Stimulated activated CD4-positive, alpha-beta T cell treated with anti-CD3 and anti-CD28 coated beads, Interleukin-15, amount 100 ng/mL, for 48 hours (primary cell): Measurements from ENCODE around the gene GAL3ST1.
A peak's percentile ranks its signal among the peaks of the same experiment; 100 is the strongest.
"Not testable (repeated sequence)": the region's sequence is repeated elsewhere in the genome, so short reads cannot be mapped to it uniquely, and the experiment has no call there.

Experiments
- DNase-seq, 2 donors: peaks; one replicate each; pipeline ENCODE4 v3.0.0-alpha.2; 2020; ENCODE audit warnings: low read depth in 2 of 2

The GAL3ST1 gene

DNA sequence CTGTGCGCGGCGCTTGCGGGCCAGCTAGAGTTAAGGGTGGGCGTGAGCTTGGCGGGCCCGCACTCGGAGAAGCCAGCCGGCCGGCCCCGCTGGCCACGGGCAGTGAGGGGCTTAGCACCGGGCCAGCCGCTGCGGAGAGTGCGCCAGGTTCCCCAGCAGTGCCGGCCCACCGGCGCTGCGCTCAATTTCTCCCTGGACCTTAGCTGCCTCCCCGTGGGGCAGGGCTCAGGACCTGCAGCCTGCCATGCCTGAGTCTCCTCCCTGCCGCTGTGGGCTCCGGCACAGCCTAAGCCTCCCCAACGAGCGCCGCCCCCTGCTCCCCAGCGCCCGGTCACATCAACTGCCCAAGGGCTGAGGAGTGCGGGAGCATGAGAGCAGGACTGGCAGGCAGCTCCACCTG lies 22.4 kb upstream of the GAL3ST1 start:
- DNase-seq, result no peak

DNA sequence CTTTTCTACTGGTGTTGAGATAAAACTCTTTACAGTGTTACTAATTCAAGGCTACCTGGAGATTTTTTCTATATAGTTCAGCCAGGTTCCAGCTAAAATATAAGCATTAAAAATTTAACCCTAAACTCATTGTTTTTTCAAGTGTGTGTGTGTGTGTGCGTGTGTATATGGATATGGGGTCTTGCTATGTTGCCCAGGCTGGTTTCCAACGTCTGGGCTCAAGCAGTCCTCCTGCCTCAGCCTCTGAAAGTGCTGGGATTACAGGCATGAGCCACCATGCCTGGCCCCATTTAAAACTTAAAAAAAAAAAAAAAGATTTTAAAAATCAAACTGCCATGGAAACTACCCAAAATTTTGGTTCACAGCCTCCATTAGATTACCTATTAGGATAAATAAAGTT lies 21.7 kb upstream of the GAL3ST1 start:
- DNase-seq, result no peak

DNA sequence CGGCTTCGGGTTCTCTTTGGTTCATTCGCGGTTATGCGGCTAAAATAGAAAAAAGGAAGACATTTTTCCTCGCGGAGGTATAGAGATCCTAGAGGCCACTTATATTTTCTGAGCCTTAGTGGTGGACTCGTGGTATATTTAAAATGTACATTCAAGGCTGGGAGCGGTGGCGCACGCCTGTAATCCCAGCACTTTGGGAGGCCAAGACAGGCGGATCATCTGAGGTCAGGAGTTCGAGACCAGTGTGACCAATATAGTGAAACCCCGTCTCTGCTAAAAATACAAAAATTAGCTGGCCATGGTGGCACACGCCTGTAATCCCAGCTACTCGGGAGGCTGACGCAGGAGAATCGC lies 17.9 kb upstream of the GAL3ST1 start:
- not testable (repeated sequence) for DNase-seq

DNA sequence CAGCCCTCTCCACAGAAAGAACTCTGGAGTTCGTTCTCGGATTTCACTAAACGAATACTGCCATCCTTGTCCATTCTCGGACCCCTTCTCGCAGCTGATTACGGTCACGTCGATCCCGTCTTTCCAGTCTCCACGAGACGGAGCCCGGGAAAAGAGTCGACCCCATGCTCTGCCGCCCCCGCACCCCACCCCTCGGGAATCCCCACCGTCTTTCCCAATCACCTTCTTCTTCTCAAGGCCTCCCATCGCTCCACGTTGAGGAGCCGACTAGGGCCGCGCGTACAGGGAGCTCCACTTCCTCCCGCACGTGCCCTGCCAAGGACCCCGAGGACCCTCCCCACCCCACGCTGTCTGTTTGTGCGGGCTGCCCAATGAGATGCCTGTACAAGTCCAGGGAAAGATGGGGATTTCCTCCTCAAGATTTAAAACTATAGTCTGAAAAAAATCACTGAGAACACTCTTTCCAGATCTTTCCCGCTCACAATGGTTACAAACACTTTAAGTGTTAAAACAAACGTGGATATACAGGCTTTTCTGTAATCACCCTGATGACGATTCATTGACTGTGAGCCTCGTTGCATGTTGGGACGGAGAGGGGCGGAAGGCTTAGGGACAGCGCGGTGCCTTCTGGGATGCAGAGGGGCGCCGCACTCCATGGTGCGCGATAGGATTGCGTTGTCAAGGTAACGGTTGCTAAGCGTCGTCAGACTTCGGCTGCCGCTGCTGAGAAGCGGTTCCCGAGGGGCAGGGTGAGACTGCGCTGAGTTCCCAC lies 17.3 kb upstream of the GAL3ST1 start, which contains the start of gene PES1:
PES1 (minus strand) TSS at position 323 of the 772 bp plus-strand sequence; CDS start at position 246, 77 bp downstream.
- peak; percentile 91 to 92 for DNase-seq

DNA sequence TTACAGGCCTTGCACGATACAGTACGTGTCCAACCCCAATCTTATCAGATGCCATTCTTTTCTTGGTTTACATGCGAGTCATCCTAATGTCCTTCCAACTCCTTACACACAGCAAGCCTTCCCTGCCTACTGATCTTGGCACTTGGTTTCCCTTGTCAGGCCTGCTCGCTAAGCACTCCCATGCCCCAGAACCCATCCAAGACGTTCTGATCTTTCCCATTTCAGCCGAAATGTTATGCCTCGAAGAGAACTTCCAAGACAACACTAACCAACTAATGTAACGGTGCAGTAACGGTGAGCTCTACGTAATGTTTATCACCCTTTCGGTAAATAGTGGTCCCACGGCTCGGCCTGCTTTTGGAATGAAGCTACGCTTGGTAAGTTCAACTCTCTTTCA lies 16.7 kb upstream of the GAL3ST1 start:
- DNase-seq, result no peak

DNA sequence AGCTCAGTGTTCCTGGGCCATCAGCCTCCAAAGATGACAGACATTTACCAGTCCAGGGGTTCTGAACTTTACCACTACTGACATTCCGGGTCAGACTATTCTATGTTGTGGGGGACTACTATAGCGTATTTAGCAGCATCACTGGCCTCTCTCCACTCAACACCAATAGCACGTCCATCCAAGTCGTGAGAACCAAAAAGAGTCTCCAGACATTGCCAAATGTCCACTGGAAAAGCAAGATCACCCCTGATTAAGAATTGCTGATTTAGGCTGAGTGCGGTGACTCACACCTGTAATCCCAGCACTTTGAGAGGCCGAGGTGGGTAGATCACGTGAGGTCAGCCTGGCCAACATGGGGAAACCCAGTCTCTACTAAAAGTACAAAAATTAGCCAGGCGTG lies 11.9 kb upstream of the GAL3ST1 start:
- no peak for DNase-seq

DNA sequence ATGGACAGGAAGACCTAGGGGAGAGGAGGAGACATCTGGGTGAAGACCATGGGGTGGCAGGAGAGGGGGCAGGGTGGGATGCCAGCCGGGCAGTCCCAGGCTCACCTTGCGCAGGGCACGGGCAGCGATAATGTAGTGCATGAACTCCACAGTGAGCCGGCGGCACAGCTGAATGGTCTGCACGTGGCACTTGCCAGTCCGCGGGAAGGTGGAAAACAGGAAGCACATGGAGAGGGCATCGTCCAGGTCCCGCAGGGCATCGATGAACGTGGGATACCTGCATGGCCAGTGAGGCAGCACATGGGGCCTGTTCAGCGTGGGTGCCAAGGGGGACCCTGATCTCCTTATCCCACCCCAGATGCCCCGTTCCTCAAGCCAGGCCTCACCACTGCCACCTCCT lies 10.0 kb upstream of the GAL3ST1 start:
- no peak for DNase-seq

DNA sequence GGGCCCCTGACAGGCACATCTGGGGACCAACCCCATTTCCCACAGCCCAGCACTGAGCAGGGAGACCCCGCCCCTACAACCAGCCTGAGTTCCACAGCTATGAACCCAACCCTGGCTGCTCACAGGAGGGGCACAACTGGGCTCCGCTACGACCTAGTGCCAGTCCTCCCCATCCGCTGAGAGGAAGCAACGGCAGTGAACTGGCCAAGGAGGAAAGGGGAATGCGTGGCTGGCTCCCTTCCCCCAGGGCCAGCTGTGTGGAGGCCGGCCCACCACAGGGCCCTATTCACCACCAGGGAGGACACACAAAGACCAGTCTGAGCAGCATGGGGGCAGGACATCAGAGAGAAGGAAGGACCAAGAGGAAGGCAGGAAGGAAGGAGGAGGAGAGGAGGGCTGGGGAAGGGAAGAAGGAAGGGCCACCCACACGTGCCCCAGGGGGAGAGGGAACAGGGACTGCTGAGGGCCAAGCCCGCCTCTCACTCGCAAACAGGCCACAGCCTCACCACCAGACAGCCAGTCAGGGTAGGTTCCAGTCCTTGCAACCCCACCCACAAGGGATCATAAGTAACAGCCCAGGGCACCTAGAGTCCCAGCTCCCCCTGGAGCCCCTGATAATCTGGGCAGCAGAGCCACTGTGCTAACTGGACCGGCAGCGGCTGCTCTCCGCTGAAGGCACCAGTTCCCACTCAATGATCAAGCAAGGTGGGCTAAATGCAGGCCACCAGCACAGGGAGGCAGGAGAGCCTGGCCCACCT lies 8.5 kb upstream of the GAL3ST1 start:
- DNase-seq, result no peak

DNA sequence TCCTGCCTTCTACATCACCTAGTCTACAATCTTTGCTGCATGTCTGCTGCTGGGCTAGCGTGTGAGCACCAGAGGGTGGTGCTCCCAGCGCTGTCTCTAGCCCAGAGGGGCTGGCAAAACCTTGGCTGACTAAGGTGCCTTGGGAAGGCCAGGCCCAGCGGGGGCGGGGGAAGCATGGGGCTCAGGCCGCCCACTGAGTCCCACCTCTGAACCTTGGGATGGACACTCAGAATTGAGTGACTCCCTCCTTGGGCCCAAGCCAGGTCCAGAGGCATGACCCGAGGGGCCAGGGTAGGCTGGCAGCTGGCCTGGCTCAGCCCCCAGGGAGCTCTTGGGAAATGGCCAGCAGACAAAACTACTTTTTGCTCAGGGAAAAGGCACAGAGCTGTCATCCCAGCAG lies 7.6 kb upstream of the GAL3ST1 start:
- DNase-seq, result no peak

DNA sequence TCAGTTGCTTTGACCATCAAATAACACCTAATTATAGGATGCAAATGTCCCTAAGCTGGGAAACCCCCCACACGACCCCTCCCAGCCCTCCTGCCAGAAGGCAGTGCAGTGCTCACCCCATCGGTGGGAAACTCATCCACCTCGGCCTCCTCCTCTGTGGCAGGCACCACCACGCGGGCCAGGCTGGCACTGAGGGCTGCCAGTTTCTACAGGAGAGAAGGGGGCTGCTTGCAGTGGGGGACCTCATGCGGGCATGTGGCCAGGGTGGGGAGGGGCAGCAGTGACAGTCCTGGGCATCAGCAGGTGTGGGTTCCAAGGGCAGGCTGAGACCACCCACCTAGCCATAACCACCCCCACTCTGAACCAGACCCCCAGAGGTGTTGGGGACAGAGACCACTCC lies 6.4 kb upstream of the GAL3ST1 start:
- no peak for DNase-seq

DNA sequence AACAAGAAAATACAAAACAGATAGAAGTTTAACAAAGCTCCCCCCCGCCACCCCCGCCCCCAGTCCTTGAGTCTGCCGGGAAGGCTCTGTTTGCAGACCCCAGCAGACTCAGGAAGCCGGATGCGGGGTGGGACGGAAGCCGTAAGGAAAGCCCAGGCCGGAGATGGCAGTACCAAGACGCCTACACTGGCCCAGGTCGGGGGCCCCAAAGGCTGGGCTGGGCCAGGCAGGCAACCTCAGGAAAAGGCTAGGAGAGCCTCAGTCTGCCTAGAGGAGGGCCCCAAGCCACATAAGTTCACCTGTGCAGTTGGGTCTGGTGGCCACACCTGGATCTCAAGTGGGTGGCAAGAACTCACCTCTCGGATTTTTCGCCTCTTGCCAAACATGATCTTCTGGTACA lies 4.0 kb upstream of the GAL3ST1 start:
- DNase-seq, result no peak

DNA sequence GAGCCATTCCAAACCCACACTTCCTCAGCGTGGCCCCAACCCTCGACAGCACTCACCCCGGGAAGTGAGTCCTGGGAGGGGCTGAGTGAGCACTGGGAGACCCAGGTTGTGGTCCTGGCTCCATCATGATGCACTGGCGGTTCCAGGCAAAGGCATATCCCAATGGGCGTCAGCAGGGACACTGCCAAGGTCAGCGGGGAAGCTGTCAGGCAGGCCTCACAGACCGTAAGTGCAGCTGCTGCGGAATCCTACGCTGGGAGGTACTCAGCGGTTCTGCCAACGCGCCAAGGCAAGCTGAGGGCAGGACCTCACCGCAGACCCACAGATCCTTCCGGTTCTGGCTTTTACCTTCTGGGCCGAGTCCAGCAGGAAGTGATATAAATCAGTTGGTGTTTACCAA lies 1.4 kb upstream of the GAL3ST1 start:
- DNase-seq, result no peak

DNA sequence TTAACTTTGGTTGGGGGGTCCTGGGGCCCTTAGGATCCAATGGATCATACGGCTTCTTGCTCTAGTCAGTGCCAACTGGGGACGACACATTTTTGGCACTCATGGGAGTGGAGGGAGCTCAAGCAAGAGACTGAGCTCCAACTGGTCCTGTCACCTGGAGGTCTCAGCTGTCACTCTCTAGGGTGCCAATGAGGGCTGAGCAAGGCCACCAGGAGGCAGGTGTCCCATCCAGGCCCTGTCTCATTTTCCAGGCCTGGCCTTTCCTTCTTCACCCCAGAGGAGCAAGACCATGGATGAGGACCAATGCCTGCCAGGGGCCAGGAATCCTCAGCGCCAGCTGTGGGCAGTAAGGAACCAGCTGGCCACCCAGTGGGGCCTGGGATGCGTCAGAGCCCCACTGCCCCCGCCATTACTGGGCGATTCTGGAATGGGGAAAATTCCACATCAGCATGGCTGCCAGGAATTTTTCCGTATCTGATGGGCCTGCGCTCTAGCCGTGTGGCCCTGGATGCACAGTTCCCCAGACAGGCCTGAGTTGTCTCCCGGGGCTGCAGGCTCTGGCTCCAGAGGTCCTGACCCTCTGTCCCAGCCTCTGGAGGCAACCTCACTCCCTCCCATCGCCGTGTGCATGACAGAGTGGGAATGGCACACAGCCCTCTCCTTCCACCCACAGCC lies 669 bp upstream of the GAL3ST1 start:
- no peak for DNase-seq

DNA sequence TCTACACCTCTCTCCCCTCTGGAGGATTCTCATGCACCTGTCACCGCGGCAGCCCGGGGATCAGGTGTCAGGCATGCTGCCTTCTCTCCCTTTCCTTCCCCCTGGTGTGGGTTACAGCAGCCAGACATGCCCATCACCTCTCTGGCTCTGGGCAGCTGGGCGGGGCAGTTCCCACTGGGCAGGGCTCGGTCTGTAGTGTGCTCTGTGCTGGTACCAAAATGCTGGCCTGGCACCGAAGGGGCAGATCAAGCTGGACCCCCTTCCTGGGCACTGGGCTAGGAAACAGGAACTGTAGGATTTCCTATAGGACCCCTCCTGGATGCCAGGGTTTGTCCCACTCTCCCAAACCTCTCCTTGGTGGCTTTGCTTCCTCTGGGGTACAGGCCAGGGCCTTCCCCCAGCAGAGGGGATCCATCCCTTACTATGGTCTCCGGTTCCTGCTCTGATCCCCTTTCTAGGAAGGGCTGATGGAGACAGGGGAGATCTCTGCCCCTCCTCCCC lies 821 bp downstream of the GAL3ST1 start:
- DNase-seq, result no peak

DNA sequence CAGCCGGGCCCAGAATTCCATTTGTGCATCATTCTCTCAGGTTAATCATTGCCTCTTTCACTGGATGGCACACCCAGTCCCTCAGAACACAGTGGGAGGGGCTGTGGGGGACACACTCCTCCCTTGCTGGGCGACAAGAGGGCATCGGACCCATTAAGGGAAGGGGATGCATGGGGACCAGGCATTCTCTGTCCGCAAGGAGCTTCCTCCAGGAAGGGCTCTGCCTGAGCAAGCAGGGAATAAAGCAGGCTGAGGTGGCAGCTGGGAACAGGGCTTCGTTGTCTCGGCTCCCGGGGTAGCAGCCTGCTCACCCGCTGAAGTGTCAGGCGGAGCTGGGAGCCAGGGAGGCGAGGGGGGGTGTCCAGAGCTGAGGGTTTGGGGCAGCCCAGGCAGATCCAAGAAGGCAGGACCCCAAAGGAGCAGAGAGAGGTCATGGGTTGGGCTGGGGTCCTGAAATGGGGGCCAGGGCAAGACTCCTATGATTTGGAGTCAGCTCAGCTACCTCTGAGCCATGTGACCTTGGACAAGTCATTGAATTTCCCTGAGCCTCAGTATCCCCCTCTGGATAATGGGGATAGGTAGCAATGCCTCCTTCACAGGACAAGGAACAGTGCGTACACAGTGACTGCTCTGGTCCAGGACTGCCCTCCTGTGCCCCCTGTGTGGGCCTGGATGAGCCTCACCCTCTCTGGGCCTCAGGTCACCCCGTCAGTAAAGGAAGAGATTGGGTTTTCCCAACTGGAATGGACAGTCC lies 1.4 kb downstream of the GAL3ST1 start:
- no peak for DNase-seq

DNA sequence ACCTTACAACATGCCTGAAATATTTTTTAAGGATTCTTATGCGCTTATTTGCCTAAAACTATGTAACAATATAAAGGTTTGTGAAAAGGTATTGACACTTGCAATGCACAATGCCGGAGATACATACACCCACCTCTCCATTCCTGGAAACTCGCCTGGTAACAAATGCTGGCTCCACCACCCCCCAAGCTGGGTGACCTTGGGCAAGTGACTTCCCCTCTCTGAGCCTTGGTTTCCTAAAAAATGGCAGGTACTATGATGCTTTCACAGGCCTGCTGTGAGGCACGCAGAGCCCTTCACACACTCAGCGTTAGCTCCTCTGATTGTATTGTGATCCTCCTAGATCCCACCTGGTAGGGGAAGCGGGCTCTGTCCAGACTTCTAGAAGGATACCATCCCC lies 2.3 kb downstream of the GAL3ST1 start:
- DNase-seq, result no peak

DNA sequence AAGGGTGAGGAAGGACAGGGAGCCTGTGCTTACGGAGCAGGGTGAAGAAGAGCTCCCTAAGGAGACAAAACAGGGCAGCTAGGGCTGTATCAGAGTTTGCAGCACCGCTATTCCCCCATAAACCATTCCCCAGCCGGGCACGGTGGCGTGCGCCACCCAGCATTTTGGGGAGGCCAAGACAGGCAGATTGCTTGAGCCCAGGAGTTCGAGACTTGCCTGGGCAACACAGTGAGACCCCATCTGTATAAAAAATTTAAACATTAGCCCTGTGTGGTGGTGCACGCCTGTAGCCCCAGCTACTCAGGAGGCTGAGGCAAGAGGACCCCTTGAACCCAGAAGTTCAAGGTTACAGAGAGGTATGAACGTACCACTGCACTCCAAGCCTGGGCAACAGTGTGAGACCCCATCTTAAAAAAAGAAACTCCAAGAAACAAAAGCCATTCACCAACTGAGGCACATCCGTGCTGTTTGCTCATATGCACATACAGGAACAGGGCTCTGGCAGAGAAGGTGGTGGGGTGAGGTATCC lies 4.7 kb downstream of the GAL3ST1 start:
- DNase-seq, result no peak

DNA sequence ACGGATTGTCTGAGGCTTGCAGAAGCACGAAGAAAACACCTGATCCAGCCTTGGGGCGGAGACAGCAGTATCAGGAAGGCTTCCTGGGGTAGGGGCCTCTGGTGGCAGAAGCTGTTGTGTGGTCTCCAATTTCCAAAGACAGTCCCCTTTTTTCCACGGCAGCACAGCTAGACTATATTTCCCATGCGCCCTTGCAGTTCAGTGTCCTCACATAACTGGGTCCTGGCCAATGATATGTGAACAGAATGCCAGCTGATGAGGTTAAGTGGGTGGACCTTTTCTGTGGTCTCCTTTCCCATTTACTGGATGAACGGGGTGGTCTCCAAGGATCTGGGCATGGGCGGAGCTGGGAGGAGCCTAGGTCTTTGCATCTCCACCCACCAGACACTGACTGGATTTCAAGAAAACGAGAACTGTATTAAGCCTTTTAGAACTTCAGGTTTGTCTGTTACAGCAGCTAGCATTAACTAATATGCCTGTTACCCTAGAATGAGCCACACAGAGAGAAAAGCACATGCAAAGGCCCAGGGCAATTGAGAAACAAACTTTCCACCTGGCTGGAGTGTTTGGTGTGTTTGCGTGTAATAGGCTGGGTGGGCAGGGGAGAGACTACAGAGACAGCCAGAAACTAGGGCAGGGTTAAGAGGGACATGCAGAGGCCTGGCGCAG lies 6.2 kb downstream of the GAL3ST1 start:
- DNase-seq, result no peak

DNA sequence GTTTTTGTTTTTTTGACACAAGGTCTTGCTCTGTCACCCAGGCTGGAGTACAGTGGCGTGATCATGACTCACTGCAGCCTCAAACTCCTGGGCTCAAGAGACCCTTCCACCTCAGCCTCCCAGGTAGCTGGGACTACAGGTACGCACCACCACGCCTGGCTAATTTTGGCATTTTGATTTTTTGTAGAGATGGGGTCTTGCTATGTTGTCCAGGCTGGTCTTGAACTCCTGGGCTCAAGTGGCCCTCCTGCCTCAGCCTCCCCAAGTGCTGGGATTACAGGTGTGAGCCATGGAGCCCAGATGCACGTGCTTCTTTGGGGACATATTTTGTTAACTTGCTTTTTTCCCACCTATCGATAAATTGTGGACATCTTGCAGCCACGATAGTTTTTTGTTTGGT lies 7.2 kb downstream of the GAL3ST1 start:
- not testable (repeated sequence) for DNase-seq

DNA sequence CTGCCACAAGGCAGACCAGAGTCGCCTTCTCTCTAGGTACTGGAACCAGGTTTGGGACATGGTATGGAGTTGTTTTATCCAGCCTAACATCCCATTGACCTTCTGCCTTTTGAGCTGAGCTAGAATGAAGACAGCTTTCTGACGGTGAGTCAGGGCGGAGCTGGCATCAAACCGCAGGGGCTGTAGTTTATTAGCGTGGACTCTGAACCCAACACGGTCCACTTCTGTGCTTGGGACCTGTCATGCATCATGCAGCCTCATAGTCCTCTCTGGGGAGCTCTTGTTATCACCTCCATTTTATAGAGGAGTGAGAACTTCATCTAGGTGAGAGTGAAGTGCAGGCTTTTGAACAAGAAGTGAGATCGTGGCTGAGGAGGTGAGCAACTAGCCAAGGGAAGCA lies 8.3 kb downstream of the GAL3ST1 start:
- DNase-seq, result no peak

DNA sequence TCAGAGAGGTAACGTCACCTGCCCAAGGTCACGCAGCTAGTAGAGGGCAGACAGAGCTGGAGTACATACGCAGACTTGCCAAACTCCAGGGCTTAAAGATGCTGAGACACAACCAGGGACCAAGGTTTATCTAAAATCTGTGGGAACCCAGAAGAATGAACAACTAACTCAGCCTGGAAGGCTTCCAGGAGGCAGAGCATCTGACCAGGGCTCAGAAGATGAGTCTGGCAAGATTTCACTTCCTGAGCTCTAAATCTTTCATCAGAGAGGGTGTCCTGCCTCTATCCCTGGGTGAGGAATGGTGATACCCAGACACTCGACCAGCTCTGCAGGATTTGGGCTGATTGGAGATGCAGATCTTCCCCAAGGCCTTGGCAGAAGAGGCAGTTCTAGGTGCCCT lies 9.1 kb downstream of the GAL3ST1 start:
- DNase-seq, result no peak
